Esophagus (tissue), 2 donors: ENCODE measurements around the gene FIGNL2. TPM values are rescaled to one million over a fixed set of nuclear protein-coding genes. Genes with fewer than 3 reads are reported as not detected.
"Not testable (repeated sequence)": the region's sequence is repeated elsewhere in the genome, so short reads cannot be mapped to it uniquely, and the experiment has no call there.

Source experiments
- H3K27ac ChIP-seq, 2 donors: one replicate each; pipeline ENCODE4 v1.5.1; 2013; ENCODE audit warnings: low read depth in 2 of 2, mild to moderate bottlenecking in 2 of 2, inconsistent platforms in 1 of 2, low read length in 1 of 2, moderate library complexity in 1 of 2
- H3K27me3 ChIP-seq, 2 donors: one replicate each; pipeline ENCODE4 v1.6.1; 2013; ENCODE audit warnings: low read length in 2 of 2, control low read depth in 1 of 2, mild to moderate bottlenecking in 1 of 2; ENCODE audit not compliant: insufficient read depth in 2 of 2, control insufficient read depth in 1 of 2
- H3K36me3 ChIP-seq, 2 donors: one replicate each; pipeline ENCODE4 v1.6.1; 2013; ENCODE audit warnings: low read length in 1 of 2; ENCODE audit not compliant: control insufficient read depth in 2 of 2, insufficient read depth in 2 of 2
- H3K4me1 ChIP-seq, 2 donors: one replicate each; pipeline ENCODE4 v1.6.1; 2013; ENCODE audit warnings: low read length in 1 of 2; ENCODE audit not compliant: control insufficient read depth in 2 of 2, insufficient read depth in 2 of 2
- H3K4me3 ChIP-seq, 2 donors: one replicate each; pipeline ENCODE4 v1.5.1; 2013; ENCODE audit warnings: low read length in 2 of 2, mild to moderate bottlenecking in 2 of 2, low read depth in 1 of 2, moderate library complexity in 1 of 2
- H3K9me3 ChIP-seq, 2 donors: one replicate each; pipeline ENCODE4 v1.6.1; 2013; ENCODE audit warnings: mild to moderate bottlenecking in 2 of 2, low read depth in 1 of 2, low read length in 1 of 2, moderate library complexity in 1 of 2; ENCODE audit not compliant: control insufficient read depth in 2 of 2, insufficient read depth in 1 of 2
- WGBS, 2 donors: extraction: QIAGEN DNeasy Blood & Tissue Kit; methylation state at CpG; one replicate each; pipeline ENCODE4 v1.1.7; 2013; 5-methylcytosine and 5-hydroxymethylcytosine counted together
- polyA plus RNA-seq, 2 donors: library from polyadenylated mRNA; stranded (reverse); fragments of 200-250 nt; gene quantifications; one replicate each; pipeline ENCODE4 v1.2.3, GENCODE V29; 2013
- donor health status: healthy with polysubstance abuse.
- donor health status: Bipolar disorder and iron deficiency.

Gene FIGNL2
- polyA plus RNA-seq, 2 donors = 0.06 to 0.08 TPM

DNA sequence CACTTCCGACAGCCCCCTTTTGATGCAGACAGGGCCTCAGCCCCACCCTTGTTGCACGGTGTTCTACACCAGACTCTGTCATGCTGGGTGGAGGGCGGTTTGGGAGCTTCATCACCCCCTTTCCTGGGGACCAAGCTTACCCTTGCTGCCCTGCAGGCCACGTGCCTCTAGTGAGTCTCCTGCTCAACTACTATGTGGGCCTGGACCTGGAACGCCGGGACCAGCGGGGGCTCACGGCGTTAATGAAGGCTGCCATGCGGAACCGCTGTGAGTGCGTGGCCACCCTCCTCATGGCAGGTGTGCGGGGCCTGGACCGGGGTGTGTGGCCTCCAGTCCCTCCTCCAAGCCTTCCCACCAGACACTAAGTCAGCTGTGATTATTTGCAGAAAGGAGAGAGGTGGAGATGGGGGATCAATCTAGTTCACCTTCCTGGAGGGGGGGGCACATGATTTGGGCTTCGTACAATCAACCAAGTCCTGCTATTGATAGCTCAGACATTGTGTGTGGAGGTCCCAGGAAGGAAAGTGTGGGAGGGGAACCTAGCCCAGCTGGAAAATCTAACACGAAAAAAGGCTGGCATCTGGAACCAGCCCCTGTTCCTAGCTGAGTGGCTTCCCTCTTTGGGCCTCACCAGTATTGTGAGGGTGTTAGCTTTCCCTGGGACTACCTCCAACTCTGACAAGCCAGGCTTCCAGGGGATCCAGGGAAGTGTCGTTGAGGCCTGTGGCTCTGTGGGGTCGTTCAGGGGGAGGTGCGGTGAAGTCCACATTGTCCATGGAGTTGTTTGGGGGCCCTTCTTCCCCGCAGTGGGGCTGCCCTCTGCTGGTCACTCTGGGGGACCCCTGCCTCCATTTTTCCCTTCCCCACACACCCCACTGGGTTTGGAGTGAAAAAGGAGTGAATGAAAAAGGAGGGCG lies 41.0 kb upstream of the FIGNL2 start:
- Histone ChIP-seq H3K27ac (no peak overlapping the region), H3K9me3 (no peaks in the 10 kb centered on the region), H3K36me3 (no peaks in the 10 kb centered on the region), H3K4me3 (no peak overlapping the region), H3K27me3 (no peaks in the 10 kb centered on the region), H3K4me1 (no peaks in the 10 kb centered on the region)
- 83 to 84% methylated on average over 21 of the region's 21 CpGs for WGBS, 2 donors

DNA sequence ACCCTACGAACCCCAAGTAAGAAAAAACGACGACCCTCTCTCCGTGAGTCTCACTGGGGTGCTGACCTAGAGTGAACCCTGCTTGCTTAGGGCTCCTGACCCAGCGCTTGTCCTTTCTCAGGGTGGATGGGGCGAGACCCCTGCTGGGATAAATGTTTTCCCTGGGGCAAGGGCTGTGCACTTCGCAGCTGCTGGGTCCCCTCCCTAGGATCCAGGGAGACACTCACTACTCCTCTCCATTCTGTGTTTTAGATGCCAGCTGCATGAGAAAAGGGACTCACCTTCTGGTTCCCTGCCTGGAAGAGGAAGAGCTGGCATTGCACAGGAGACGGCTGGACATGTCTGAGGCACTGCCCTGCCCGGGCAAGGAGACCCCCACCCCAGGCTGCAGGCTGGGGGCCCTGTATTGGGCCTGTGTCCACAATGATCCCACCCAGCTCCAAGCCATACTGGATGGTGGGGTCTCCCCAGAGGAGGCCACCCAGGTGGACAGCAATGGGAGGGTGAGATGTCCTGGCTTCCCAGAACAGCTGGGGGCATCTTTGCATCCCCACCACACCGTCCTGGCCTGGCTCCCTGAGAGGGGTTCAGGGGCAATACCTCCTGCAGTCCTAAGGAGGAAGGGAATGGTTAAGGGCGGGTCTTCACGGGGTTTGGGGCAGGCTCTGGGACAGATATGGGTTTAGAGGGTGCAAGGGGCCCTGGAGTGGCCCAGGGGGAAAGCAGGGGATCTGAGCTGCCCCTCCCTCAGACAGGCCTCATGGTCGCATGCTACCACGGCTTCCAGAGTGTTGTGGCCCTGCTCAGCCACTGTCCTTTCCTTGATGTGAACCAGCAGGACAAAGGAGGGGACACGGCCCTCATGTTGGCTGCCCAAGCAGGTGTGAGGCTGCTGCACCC lies 40.0 kb upstream of the FIGNL2 start:
- H3K4me3 ChIP-seq = no peak overlapping the region
- WGBS, 2 donors = 66 to 73% methylated on average over 15 of the region's 15 CpGs
- no peaks in the 10 kb centered on the region for H3K27me3 ChIP-seq

GRCh38 chr12:51887476-51888315 lies 39.2 kb upstream of the FIGNL2 start, which contains the start of gene ANKRD33:
Gene ANKRD33, plus strand, starts transcription at chr12:51888103. Its CDS starts 84 bp downstream, at chr12:51888187.
- H3K4me1 ChIP-seq = no peaks in the 10 kb centered on the region
- H3K27me3 ChIP-seq = no peaks in the 10 kb centered on the region
- H3K9me3 ChIP-seq = no peaks in the 10 kb centered on the region
- WGBS, 2 donors = 51 to 52% methylated on average over 41 of the region's 41 CpGs
- no peaks in the 10 kb centered on the region for H3K36me3 ChIP-seq
- H3K4me3 ChIP-seq = no peak within 1 kb of the TSS
- no peak within 1 kb of the TSS for H3K27ac ChIP-seq

More for the DNA sequence above, 40.0 kb upstream of the FIGNL2 start:
- Histone ChIP-seq H3K36me3 (no peaks in the 10 kb centered on the region), H3K9me3 (no peaks in the 10 kb centered on the region), H3K27ac (no peak overlapping the region), H3K4me1 (no peaks in the 10 kb centered on the region)

GRCh38 chr12:51886021-51886710 lies 37.6 kb upstream of the FIGNL2 start:
- WGBS, 2 donors = 62 to 64% methylated on average over 10 of the region's 10 CpGs
- H3K27me3 ChIP-seq = no peaks in the 10 kb centered on the region
- H3K9me3 ChIP-seq = no peaks in the 10 kb centered on the region
- H3K4me3 ChIP-seq = no peak overlapping the region
- H3K27ac ChIP-seq = no peak overlapping the region
- H3K4me1 ChIP-seq = no peaks in the 10 kb centered on the region
- H3K36me3 ChIP-seq = no peaks in the 10 kb centered on the region

- not testable (repeated sequence) for H3K27ac ChIP-seq, H3K27me3 ChIP-seq, H3K4me1 ChIP-seq, H3K9me3 ChIP-seq, H3K4me3 ChIP-seq, H3K36me3 ChIP-seq
- WGBS, 2 donors = 83% methylated on average over 10 of the region's 10 CpGs
These were observed 36.9 kb upstream of the FIGNL2 start for GRCh38 chr12:51885294-51886020.

DNA sequence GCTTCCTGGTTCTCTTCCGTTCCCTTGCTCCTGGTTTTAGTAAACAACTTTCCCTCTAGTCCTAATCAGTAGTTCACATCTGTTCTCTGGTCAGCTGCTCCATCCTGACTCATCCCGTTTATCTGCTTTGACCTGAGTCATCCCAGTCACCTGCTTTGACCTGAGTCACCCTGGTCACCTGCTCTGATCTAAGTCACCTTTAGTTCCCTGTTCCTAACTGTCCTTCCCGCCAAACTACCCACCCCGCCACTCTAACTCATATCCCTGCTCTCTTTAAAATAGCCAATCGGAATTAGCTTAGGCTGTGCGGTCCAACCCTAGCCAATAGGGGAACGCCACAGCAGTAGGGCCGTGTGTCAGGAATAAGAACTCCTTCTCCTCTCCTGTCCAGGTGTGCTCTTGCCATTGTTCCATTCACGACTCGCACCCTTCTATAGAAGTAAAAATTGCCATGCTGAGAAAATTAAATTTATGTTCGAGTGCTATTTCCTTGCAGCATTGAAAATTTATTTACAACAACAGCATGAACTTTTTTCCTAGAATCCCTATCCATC lies 36.2 kb upstream of the FIGNL2 start:
- no peaks in the 10 kb centered on the region for H3K36me3 ChIP-seq
- no peak overlapping the region for H3K4me3 ChIP-seq
- whole genome bisulfite sequencing, 2 donors = 81 to 86% methylated on average over 11 of the region's 11 CpGs
- H3K4me1 ChIP-seq = no peaks in the 10 kb centered on the region
- H3K27ac ChIP-seq = no peak overlapping the region
- H3K9me3 ChIP-seq = no peaks in the 10 kb centered on the region
- no peaks in the 10 kb centered on the region for H3K27me3 ChIP-seq

- no peaks in the 10 kb centered on the region for H3K9me3 ChIP-seq
- WGBS, 2 donors = 85 to 86% methylated on average over 4 of the region's 4 CpGs
- H3K27me3 ChIP-seq = no peaks in the 10 kb centered on the region
- H3K4me3 ChIP-seq = no peak overlapping the region
- H3K27ac ChIP-seq = no peak overlapping the region
- H3K36me3 ChIP-seq = no peaks in the 10 kb centered on the region
- no peaks in the 10 kb centered on the region for H3K4me1 ChIP-seq
These were observed 35.6 kb upstream of the FIGNL2 start for GRCh38 chr12:51883998-51884675.

DNA sequence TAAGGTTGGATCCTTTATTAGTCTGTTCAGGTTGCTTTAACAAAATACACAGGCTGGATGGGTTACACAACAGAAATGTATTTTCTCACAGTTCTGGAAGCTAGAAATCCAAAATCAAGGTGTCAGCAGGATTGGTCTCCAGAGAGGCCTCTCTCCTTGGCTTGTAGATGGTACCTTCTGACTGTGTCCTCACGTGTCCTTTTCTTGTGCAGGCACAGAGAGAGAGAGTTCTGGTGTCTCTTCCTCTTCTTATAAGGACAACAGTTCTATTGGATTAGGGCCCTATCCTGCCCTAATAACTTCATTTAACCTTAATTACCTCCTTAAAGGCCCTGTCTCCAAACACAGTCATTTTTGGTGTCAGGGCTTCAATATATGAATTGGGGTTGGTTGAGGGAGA lies 34.8 kb upstream of the FIGNL2 start:
- 79 to 86% methylated on average over 1 of the region's 1 CpG for WGBS, 2 donors
- no peaks in the 10 kb centered on the region for H3K4me1 ChIP-seq
- H3K27me3 ChIP-seq = no peaks in the 10 kb centered on the region
- H3K36me3 ChIP-seq = no peaks in the 10 kb centered on the region
- no peak overlapping the region for H3K27ac ChIP-seq
- no peaks in the 10 kb centered on the region for H3K9me3 ChIP-seq
- H3K4me3 ChIP-seq = no peak overlapping the region
